ENCODE results near the gene HLA-DQA1.

GRCh38 chr6:32597024-32597423, 40.2 kb upstream of the HLA-DQA1 start:
- no peak for TF ChIP-seq EP300 (IDR thresholded peaks at IDR 0.05; ENCODE audit: borderline replicate concordance in 1 of 2, control insufficient read depth in 1 of 2, low read depth in 2 of 2, low read length in 2 of 2)
- TF ChIP-seq TCF7 (IDR thresholded peaks at IDR 0.05; ENCODE audit: borderline replicate concordance), result no peak
- TF ChIP-seq CEBPB (IDR thresholded peaks at IDR 0.05; ENCODE audit: borderline replicate concordance in 1 of 2, low read depth in 2 of 2, low read length in 2 of 2), result no peak
- TF ChIP-seq POLR2AphosphoS5 (IDR thresholded peaks at IDR 0.05; ENCODE audit: low read length), result no peak
- no peak for TF ChIP-seq MXI1 (IDR thresholded peaks at IDR 0.05; ENCODE audit: low read depth, low read length)
